Fibroblast of peridontal ligament (primary cell): ENCODE results near the gene KIF18B.
A peak's percentile ranks its signal among the peaks of the same experiment; 100 is the strongest.

Experiments used
- DNase-seq: peaks from one replicate; pipeline ENCODE4 v3.0.0-alpha.2; 2010; ENCODE audit errors: extremely low read depth

Gene KIF18B

DNA sequence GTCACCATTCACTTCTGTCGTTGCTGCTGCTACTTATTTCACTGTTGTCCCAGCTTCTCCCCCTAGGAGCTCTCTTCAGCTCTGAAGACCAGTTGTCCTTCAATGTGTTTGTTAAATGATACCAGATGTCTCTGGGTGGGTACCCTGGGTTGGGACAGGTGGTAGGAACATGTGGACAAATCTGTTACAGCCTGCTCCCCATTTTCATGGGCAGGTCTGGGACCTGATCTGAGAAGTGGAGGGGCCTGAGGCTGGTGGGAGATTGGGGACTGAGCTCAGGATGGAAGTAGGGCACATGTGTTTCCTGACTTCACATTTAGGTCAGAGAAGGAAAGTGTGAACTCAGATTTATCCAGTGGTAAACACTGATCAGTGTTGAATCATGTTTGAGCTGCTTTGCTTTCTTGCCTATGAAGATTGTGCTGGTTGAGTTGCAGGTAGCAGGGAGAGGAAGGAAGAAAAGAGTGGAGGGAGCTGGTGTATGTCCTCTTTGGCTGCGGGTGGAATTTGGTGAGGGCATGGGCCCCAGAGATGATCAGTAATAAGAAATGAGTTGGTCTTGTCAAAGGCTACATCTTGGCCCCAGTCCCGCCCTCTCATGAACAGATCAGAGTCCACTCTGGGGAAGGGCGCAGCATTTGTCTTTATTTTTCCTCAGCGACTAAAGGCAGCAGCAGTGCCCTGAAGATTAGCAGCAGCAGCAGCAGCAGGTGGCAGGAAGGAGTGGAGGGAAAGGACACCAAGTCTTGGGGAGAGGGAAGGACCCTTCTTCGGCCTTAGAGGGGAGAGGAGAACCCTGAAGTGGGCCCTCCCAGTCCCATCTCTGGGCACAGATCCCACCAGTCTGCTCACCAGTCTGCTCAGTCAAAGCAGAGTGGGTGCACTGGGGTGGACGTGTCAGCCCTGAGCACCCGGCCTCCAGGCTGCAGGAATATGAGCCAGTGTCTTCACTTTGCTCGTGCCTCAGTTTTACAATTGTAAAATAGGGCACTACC is 42.3 kb downstream of the KIF18B start:
- DNase-seq: no peak

DNA sequence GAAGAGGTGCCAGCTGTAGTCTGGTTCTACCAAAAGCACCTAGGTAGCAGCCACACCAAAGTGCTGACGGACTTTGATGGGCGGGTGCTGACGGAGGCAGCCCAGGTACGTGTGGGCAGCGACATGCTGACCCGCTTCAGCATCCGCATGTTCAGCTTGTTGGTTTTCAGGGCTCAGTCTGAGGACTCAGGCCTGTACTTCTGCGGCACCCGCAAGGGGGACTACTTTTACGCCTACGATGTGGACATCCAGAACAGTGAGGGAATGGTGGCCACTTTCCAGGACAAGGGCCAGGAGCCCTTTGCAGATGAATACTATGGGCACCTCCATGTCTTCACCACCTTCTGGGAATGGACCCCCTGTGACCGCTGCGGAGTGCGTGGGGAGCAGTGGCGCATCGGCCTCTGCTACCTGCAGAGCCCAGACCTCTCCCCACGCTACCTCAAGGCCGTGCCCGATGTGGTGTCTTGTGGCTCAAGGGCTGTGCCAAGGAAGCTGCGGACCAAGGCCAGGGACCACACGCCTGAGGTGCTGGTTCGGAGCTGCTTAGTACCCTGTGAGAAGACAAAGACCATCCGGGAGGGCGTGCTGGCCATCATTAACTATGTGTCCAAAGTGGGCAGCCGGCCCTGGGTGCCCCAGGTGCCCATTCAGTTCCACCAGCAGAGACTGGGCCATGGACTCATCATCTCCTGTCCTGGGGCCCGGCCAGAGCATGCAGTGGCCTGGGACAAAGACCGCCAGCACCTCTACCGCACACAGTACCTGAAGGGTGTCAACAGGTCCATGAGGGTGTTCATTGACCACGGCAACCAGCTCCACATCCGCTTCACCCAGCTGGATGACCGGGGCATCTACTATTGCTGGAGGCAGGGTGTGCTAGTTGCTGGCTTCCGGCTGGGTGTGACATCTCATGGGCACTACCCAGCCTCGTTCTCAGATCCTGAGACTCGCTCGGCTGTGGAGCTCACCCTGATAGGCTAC is 43.3 kb downstream of the KIF18B start:
- DNase-seq: no peak

GRCh38 chr17:44903012-44903685 is 44.4 kb downstream of the KIF18B start:
- DNase-seq: no peak

GRCh38 chr17:44902135-44902760 is 45.3 kb downstream of the KIF18B start:
- no peak for DNase-seq

DNA sequence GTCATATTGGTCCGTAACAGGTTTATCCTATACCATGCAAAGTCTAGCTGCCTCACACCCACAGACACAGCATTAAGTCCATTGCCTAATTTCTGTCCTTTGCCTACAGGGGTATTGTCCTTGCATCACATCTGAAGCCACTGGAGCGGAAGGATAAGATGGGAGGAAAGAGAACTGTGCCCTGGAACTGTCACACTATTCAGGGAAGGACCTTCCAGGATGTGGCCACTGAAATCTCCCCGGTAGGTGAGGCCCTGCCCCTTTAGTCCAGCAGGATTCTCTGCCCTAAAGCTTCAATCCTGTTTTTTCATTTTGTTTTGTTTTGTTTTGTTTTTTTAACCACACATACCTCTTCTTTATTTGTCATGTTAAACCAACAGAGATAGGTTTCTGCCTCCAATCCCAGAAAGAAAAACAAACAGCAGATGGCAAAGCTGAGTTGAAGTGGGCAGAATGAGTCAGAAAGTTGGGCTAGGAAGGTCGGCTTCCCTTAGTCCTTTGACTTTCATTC is 46.1 kb downstream of the KIF18B start:
- DNase-seq: peak; percentile 82

- peak; percentile 83 for DNase-seq
These were observed 46.7 kb downstream of the KIF18B start for GRCh38 chr17:44900894-44901293.

DNA sequence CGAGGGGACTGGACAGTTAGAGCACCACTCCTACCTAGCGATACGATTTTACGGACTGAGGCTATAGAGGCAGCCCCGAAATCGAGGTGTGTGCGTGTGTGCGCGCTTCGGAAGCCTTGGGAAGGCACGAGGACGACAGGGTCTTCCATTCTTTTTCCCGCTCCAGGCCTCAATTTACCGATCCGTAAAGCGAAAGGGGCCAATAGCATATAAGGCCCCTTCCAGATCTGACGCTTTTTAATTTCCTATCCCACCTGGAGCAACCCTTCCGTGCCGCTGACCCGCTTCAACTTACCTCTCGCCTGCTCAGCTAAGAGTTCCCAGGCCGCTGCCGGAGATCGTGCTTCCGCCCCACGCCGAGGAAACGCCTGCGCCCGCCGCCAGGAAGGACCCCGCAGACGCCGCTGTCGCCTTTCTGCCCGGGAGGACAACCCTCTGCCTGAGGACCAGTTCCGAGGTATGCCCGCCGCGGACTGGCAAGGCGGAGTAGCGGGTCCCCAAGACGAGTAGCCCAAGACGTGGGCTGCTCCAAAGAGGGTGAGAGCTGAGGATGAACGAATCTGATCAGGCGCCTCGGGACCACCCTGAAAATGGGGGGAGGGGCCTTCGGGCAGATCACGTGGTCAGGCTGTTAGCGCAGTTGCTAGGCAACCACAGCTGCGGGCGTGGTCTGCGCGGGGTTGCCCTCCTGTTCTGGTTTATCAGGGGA is 48.3 kb downstream of the KIF18B start, which contains the start of gene EFTUD2:
Gene EFTUD2, minus strand, starts transcription at position 372 of the 709 bp plus-strand sequence. CDS start 4,924 bp downstream, outside the sequence.
- peak; percentile 87 for DNase-seq

GRCh38 chr17:44898768-44899073 is 48.9 kb downstream of the KIF18B start:
- no peak for DNase-seq

- no peak for DNase-seq
These were observed 52.9 kb downstream of the KIF18B start for GRCh38 chr17:44894642-44895041.

DNA sequence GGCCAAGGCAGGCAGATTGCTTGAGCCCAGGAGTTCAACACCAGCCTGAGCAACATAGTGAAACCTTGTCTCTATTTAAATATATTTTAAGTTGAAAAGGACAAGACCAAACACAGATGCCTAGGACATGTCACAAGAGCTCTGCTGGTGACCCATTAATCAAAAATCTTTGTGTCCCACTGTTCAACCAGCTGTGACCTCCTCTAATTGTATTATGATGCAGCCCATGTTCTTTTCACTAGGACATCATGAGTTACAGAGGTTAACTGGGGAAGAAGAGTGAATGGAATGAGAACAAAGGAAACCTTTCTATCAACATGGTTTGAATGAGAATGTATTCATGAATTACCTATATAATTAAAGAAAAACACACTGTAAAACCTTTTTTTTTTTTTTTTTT is 55.3 kb downstream of the KIF18B start:
- DNase-seq: no peak

GRCh38 chr17:44889003-44889402 is 58.6 kb downstream of the KIF18B start:
- no peak for DNase-seq

DNA sequence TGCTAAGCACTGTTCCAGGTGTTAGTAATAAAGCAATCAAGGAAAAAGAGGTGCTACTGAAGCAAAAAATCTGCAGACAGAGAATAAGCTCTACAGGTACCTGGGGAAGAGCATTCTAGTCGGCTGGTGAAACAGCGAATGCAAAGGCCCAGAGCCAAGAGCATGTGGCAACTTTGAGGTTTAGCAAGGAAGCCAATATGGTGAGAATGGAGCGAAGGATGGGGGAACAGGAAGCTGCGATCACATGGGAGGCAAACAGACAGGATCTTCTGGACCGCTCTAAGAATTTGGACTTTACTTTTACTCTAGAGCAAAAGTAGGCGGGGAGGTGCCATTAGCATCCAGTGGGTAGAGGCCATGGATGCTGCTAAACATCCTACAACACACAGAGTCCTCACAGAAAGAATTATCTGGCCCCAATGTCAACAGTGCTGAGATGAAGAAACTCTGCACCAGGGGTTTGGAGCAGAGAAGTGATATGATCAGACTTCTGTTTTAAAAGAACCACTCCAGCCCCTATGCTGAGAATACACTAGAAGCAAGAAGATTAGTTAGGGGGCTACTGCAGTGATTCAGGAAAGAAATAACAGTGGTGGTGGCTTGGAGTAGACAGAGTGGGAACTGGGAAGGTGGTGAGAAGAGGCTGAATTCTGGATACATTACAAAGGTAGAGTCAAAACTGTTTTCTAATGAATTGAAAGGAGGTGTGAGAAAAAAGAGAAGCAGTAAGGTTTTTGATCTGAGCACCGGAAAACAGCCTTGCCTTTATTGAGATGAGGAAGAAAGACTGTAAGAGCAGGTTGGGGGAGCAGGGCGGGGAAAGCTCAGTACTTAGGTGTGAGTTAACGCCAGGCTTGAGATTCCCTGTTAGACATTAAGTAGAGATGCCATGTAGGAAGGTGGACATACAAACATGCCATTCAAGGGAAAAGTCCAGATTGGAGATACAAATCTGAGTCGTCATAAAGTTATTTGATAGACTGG is 59.3 kb downstream of the KIF18B start:
- no peak for DNase-seq

GRCh38 chr17:44887016-44887415 is 60.6 kb downstream of the KIF18B start:
- no peak for DNase-seq

GRCh38 chr17:44884941-44885340 is 62.6 kb downstream of the KIF18B start:
- no peak for DNase-seq

GRCh38 chr17:44881145-44881544 is 66.4 kb downstream of the KIF18B start:
- no peak for DNase-seq

GRCh38 chr17:44880062-44880461 is 67.5 kb downstream of the KIF18B start:
- no peak for DNase-seq

- DNase-seq: no peak
These were observed 68.2 kb downstream of the KIF18B start for GRCh38 chr17:44879376-44879775.

GRCh38 chr17:44878627-44879221 is 68.8 kb downstream of the KIF18B start:
- DNase-seq: peak; percentile 67

GRCh38 chr17:44877121-44877520 is 70.5 kb downstream of the KIF18B start:
- no peak for DNase-seq
